KBM-7 (cell line): ENCODE data around the gene TMEM205.
"Not testable (repeated sequence)": the region's sequence is repeated elsewhere in the genome, so short reads cannot be mapped to it uniquely, and the experiment has no call there.

ENCODE experiments used
- DNase-seq: peaks from one replicate; pipeline ENCODE4 v3.0.0-alpha.2; 2015
- in situ Hi-C: fragments of 300-500 bp; cut with MboI; formaldehyde crosslinking; loops from 2 replicates; pipeline ENCODE4 v1.14.3; 2020; ENCODE audit warnings: low sequenced_read_pairs, low pct_unique_long_range_greater_than_20kb, mixed read lengths

The TMEM205 gene

GRCh38 chr19:11321191-11322126 is 24.6 kb downstream of the TMEM205 start:
- DNase-seq: peak; percentile 83
- in situ Hi-C loops: no loop called here

GRCh38 chr19:11320278-11320995 is 25.6 kb downstream of the TMEM205 start:
- peak; percentile 63 for DNase-seq
- in situ Hi-C loops: not testable (repeated sequence)

GRCh38 chr19:11306337-11306736 is 39.7 kb downstream of the TMEM205 start:
- in situ Hi-C loops: no loop called here
- no peak for DNase-seq

- in situ Hi-C loops: no loop called here
These were observed 41.1 kb downstream of the TMEM205 start for GRCh38 chr19:11304936-11305335.

GRCh38 chr19:11300811-11301120 is 45.3 kb downstream of the TMEM205 start:
- no peak for DNase-seq
- in situ Hi-C loops: no loop called here

More at GRCh38 chr19:11304936-11305335, 41.1 kb downstream of the TMEM205 start:
- no peak for DNase-seq

GRCh38 chr19:11299946-11300810 is 45.9 kb downstream of the TMEM205 start:
- in situ Hi-C loops: no loop called here
- DNase-seq: peak; percentile 38

- in situ Hi-C loops: no loop called here
- DNase-seq: no peak
These were observed 49.8 kb downstream of the TMEM205 start for GRCh38 chr19:11296264-11296663.

- DNase-seq: no peak
- in situ Hi-C loops: no loop called here
These were observed 50.3 kb downstream of the TMEM205 start, which contains the start of gene TSPAN16 for GRCh38 chr19:11295665-11296245. Gene TSPAN16, plus strand, starts transcription at chr19:11296160. Its CDS starts 138 bp downstream, at chr19:11296298.

GRCh38 chr19:11295180-11295579 is 50.9 kb downstream of the TMEM205 start:
- DNase-seq: no peak
- in situ Hi-C loops: no loop called here

GRCh38 chr19:11293433-11294389 is 52.4 kb downstream of the TMEM205 start:
- in situ Hi-C loops: no loop called here

More at GRCh38 chr19:11293433-11294389, 52.4 kb downstream of the TMEM205 start:
- DNase-seq: peak; percentile 99
